ENCODE results near the gene CACNA2D1. TPM values are rescaled to one million over a fixed set of nuclear protein-coding genes. Genes with fewer than 3 reads are reported as not detected.

CACNA2D1 gene
- total RNA-seq, 1 donor from 2014 or later: 10.3 TPM

GRCh38 chr7:82358009-82358578, 85.5 kb downstream of the CACNA2D1 start:
- DNase-seq: no peak
- Histone ChIP-seq H3K4me3 (no peak overlapping the region), H3K36me3 (no peaks in the 10 kb centered on the region), H3K27me3 (no peaks in the 10 kb centered on the region), H3K27ac (no peak overlapping the region), H3K9me3 (no peaks in the 10 kb centered on the region), H3K4me1 (no peaks in the 10 kb centered on the region)
- no peak for TF ChIP-seq CTCF (IDR thresholded peaks at IDR 0.05)
- intact Hi-C loops (cut with DNase I): no loop called here
- no peak for ATAC-seq

GRCh38 chr7:82348251-82348650, 95.3 kb downstream of the CACNA2D1 start:
- Histone ChIP-seq H3K36me3 (no peaks in the 10 kb centered on the region), H3K27me3 (no peaks in the 10 kb centered on the region), H3K4me3 (no peak overlapping the region), H3K4me1 (no peaks in the 10 kb centered on the region), H3K27ac (no peak overlapping the region), H3K9me3 (no peaks in the 10 kb centered on the region)
- ATAC-seq (no peak), DNase-seq (no peak)
- intact Hi-C loops (cut with DNase I): no loop called here
- no peak for TF ChIP-seq CTCF (IDR thresholded peaks at IDR 0.05)

GRCh38 chr7:82347808-82348207, 95.8 kb downstream of the CACNA2D1 start:
- no peak overlapping the region for H3K4me3 ChIP-seq
- no peaks in the 10 kb centered on the region for H3K36me3 ChIP-seq
- no peak overlapping the region for H3K27ac ChIP-seq
- no peaks in the 10 kb centered on the region for H3K4me1 ChIP-seq
- ATAC-seq (no peak), DNase-seq (no peak)
- TF ChIP-seq CTCF (IDR thresholded peaks at IDR 0.05): no peak
- H3K9me3 ChIP-seq: no peaks in the 10 kb centered on the region
- H3K27me3 ChIP-seq: no peaks in the 10 kb centered on the region
- intact Hi-C loops (cut with DNase I): no loop called here

- DNase-seq (no peak), ATAC-seq (no peak)
- Histone ChIP-seq H3K4me1 (no peaks in the 10 kb centered on the region), H3K27ac (no peak overlapping the region), H3K36me3 (no peaks in the 10 kb centered on the region), H3K27me3 (no peaks in the 10 kb centered on the region), H3K4me3 (no peak overlapping the region), H3K9me3 (no peaks in the 10 kb centered on the region)
- intact Hi-C loops (cut with DNase I): no loop called here
- no peak for TF ChIP-seq CTCF (IDR thresholded peaks at IDR 0.05)
Measured at GRCh38 chr7:82345886-82346285, 97.7 kb downstream of the CACNA2D1 start.

GRCh38 chr7:82343716-82344115, 99.9 kb downstream of the CACNA2D1 start:
- Histone ChIP-seq H3K9me3 (no peaks in the 10 kb centered on the region), H3K36me3 (no peaks in the 10 kb centered on the region), H3K4me3 (no peak overlapping the region), H3K27ac (no peak overlapping the region), H3K4me1 (no peaks in the 10 kb centered on the region), H3K27me3 (no peaks in the 10 kb centered on the region)
- DNase-seq: no peak
- TF ChIP-seq CTCF (IDR thresholded peaks at IDR 0.05): no peak
- intact Hi-C loops (cut with DNase I): no loop called here
- ATAC-seq: no peak

- Histone ChIP-seq H3K9me3 (no peaks in the 10 kb centered on the region), H3K4me3 (no peak overlapping the region), H3K36me3 (no peaks in the 10 kb centered on the region), H3K27me3 (no peaks in the 10 kb centered on the region), H3K27ac (no peak overlapping the region), H3K4me1 (no peaks in the 10 kb centered on the region)
- intact Hi-C loops (cut with DNase I): no loop called here
- ATAC-seq (no peak), DNase-seq (no peak)
- no peak for TF ChIP-seq CTCF (IDR thresholded peaks at IDR 0.05)
Measured at GRCh38 chr7:82339958-82340357, 103.6 kb downstream of the CACNA2D1 start.

Data from upper lobe of right lung (tissue), 1 donor.